SK-N-SH treated with all-trans-retinoic acid at 6 μM for 48 hours (cell line): ENCODE measurements around the gene NDUFS3.

Experiments
- CREB5 ChIP-seq: fragments of 250-450 bp; sonication (Bioruptor Pico); IDR thresholded peaks from 2 replicates; pipeline ENCODE4 v1.5.1; 2020; ENCODE audit warnings: low read depth, mild to moderate bottlenecking, moderate library complexity
- ESRRG ChIP-seq: fragments of 250-450 bp; sonication (Bioruptor Pico); IDR thresholded peaks from 2 replicates; pipeline ENCODE4 v1.6.1; 2021; ENCODE audit warnings: mild to moderate bottlenecking
- PATZ1 ChIP-seq: fragments of 250-450 bp; sonication (Bioruptor Pico); IDR thresholded peaks from 2 replicates; pipeline ENCODE4 v1.8.0; 2020; ENCODE audit warnings: mild to moderate bottlenecking, moderate library complexity, borderline replicate concordance
- TCF4 ChIP-seq: fragments of 250-450 bp; sonication (Bioruptor Pico); IDR thresholded peaks from 2 replicates; pipeline ENCODE4 v1.8.0; 2021; ENCODE audit warnings: mild to moderate bottlenecking, moderate library complexity, borderline replicate concordance
- TOX ChIP-seq: fragments of 250-450 bp; sonication (Bioruptor Pico); IDR thresholded peaks from 2 replicates; pipeline ENCODE4 v1.8.0; 2021; ENCODE audit warnings: mild to moderate bottlenecking, moderate library complexity, borderline replicate concordance
- ZC3H10 ChIP-seq: fragments of 250-450 bp; sonication (Bioruptor Pico); IDR thresholded peaks from 2 replicates; pipeline ENCODE4 v1.5.1; 2021; ENCODE audit warnings: mild to moderate bottlenecking, moderate library complexity
- ZFP30 ChIP-seq: fragments of 450-650 bp; formaldehyde crosslinking; IDR thresholded peaks from 2 replicates; pipeline ENCODE4 v1.5.0; 2022; ENCODE audit warnings: mild to moderate bottlenecking, moderate library complexity

- no peak for TF ChIP-seq PATZ1 (CRISPR knock-in tag)
- no peak for TF ChIP-seq TCF4 (CRISPR knock-in tag)
- TF ChIP-seq CREB5 (CRISPR knock-in tag): no peak
- no peak for TF ChIP-seq ZC3H10
- TF ChIP-seq ESRRG (CRISPR knock-in tag): no peak
- TF ChIP-seq TOX (CRISPR knock-in tag): no peak
- TF ChIP-seq ZFP30 (CRISPR knock-in tag): no peak
These were observed 5.6 kb upstream of the NDUFS3 start for GRCh38 chr11:47573321-47573720.
